ENCODE results near the gene RPS16. TPM values are rescaled to one million over a fixed set of nuclear protein-coding genes. Genes with fewer than 3 reads are reported as not detected.

The RPS16 gene
- total and polyA plus RNA-seq, 12 donors = 936 to 3,280 (median 1,424) TPM

GRCh38 chr19:39420769-39421168 lies 15.0 kb downstream of the RPS16 start:
- Histone ChIP-seq H3K27ac (no peak overlapping the region), H3K27me3 (no peaks in the 10 kb centered on the region), H3K36me3 (peaks cover 0 to 98% (median 0%) of the 10 kb centered on the region in 9 donors), H3K4me3 (no peak overlapping the region), H3K4me1 (peaks cover 0 to 16% (median 3%) of the 10 kb centered on the region in 9 donors), H3K9me3 (no peaks in the 10 kb centered on the region)
- TF ChIP-seq, protein P1, sequence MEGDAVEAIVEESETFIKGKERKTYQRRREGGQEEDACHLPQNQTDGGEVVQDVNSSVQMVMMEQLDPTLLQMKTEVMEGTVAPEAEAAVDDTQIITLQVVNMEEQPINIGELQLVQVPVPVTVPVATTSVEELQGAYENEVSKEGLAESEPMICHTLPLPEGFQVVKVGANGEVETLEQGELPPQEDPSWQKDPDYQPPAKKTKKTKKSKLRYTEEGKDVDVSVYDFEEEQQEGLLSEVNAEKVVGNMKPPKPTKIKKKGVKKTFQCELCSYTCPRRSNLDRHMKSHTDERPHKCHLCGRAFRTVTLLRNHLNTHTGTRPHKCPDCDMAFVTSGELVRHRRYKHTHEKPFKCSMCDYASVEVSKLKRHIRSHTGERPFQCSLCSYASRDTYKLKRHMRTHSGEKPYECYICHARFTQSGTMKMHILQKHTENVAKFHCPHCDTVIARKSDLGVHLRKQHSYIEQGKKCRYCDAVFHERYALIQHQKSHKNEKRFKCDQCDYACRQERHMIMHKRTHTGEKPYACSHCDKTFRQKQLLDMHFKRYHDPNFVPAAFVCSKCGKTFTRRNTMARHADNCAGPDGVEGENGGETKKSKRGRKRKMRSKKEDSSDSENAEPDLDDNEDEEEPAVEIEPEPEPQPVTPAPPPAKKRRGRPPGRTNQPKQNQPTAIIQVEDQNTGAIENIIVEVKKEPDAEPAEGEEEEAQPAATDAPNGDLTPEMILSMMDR (IDR thresholded peaks at IDR 0.05) = no peak
- ATAC-seq = no peak
- intact Hi-C loops (cut with DNase I) = no loop called here
- 92 to 93% methylated on average over 15 of the region's 15 CpGs for WGBS, 2 donors
- DNase-seq = no peak

- intact Hi-C loops (cut with DNase I) = loop anchor here in 2 of 10 donors (10.0 kb wide), 2 partner anchors 116 to 294 kb away; partner anchors contain the start of genes EID2B (in 1 of the 2) and PAK4 (in 1 of the 2)
- 80 to 88% methylated on average over 9 of the region's 9 CpGs for WGBS, 2 donors
- TF ChIP-seq, protein P1 (IDR thresholded peaks at IDR 0.05) = no peak
Measured at GRCh38 chr19:39419003-39419402, 16.7 kb downstream of the RPS16 start.

DNA sequence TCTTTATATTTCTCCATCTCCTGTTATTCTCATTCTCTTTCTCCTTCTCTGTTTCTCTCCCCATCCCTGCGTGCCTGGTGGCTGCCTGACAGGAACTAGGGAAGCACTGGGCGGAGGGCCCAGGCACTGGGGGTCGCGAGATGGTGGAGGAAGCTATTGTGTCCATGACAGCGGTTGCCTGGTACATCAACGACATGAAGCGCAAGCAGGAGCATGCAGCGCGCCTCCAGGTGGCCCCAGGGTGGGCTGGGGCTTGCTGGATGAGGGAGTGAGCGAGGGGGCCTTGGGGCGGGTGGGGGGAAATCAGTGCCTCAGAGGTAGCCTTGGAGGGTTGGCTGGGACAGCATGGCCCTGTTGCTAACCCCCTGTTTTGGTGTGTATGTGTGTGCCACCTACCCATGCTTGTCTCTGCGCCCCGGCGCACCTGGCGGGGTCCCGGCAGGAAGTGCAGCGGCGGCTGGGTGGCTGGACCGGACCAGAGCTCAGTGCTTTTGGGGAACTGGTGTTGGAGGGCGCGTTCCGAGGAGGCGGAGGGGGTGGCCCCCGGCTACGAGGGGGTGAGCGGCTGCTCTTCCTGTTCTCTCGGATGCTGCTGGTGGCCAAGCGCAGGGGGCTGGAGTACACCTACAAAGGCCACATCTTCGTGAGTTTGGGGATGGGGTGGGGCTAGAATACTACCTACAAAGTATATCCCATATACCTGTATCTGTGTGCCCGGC lies 18.1 kb downstream of the RPS16 start:
- Histone ChIP-seq H3K4me3 (no peak overlapping the region), H3K27me3 (no peaks in the 10 kb centered on the region), H3K36me3 (peaks cover 0 to 75% (median 0%) of the 10 kb centered on the region in 9 donors), H3K9me3 (no peaks in the 10 kb centered on the region), H3K27ac (no peak overlapping the region), H3K4me1 (peaks cover 0 to 38% (median 18%) of the 10 kb centered on the region in 9 donors)
- ATAC-seq (no peak), DNase-seq (no peak)
- TF ChIP-seq, protein P1 (IDR thresholded peaks at IDR 0.05) = no peak
- 90 to 91% methylated on average over 30 of the region's 30 CpGs for WGBS, 2 donors
- intact Hi-C loops (cut with DNase I) = loop anchor here in 2 of 10 donors (10.0 kb wide), 2 partner anchors 117 to 293 kb away; partner anchors contain the start of genes EID2B (in 1 of the 2) and PAK4 (in 1 of the 2)

More at GRCh38 chr19:39419003-39419402, 16.7 kb downstream of the RPS16 start:
- Histone ChIP-seq H3K27me3 (no peaks in the 10 kb centered on the region), H3K27ac (no peak overlapping the region), H3K9me3 (no peaks in the 10 kb centered on the region), H3K36me3 (peaks cover 0 to 89% (median 0%) of the 10 kb centered on the region in 9 donors), H3K4me3 (no peak overlapping the region), H3K4me1 (peaks cover 0 to 34% (median 15%) of the 10 kb centered on the region in 9 donors)
- ATAC-seq = no peak
- no peak for DNase-seq

- TF ChIP-seq, protein P1 (IDR thresholded peaks at IDR 0.05) = no peak
- peak overlapping the region in 4 of 10 donors; percentile 67 to 97 (median 80) for H3K4me3 ChIP-seq
- intact Hi-C loops (cut with DNase I) = loop anchor here in 2 of 10 donors (10.0 kb wide), 2 partner anchors 118 to 292 kb away; partner anchors contain the start of genes EID2B (in 1 of the 2) and PAK4 (in 1 of the 2)
- ATAC-seq (no peak), DNase-seq (no peak)
- no peaks in the 10 kb centered on the region for H3K27me3 ChIP-seq
- peaks cover under 1 to 43% (median 21%) of the 10 kb centered on the region in 9 donors for H3K4me1 ChIP-seq
- peak overlapping the region in 6 of 10 donors; percentile 14 to 100 (median 96) for H3K27ac ChIP-seq
- H3K9me3 ChIP-seq = no peaks in the 10 kb centered on the region
- WGBS, 2 donors = 75 to 83% methylated on average over 25 to 27 of the region's 27 CpGs
- peaks cover 0 to 63% (median 0%) of the 10 kb centered on the region in 9 donors for H3K36me3 ChIP-seq
Measured at GRCh38 chr19:39416152-39417120, 19.3 kb downstream of the RPS16 start.

Measured in heart right ventricle (tissue), 16 donors.